SK-N-SH treated with all-trans-retinoic acid at 6 μM for 48 hours (cell line): ENCODE results near the gene MEGF9.

ENCODE experiments used
- ATAC-seq: fragments of 200-7000 bp; cut with Tn5 transposase; 3 replicates; pipeline ENCODE4 v1.9.1; 2020; ENCODE audit warnings: mild to moderate bottlenecking, moderate library complexity
- ARNTL ChIP-seq: fragments of 450-650 bp; formaldehyde crosslinking; IDR thresholded peaks from 2 replicates; pipeline ENCODE4 v1.5.0; 2020; ENCODE audit warnings: low read depth, mild to moderate bottlenecking, moderate library complexity, borderline replicate concordance
- BACH2 ChIP-seq: fragments of 250-450 bp; sonication (Bioruptor Pico); IDR thresholded peaks from 2 replicates; pipeline ENCODE4 v1.9.0; 2021; ENCODE audit warnings: mild to moderate bottlenecking, borderline replicate concordance
- CREB5 ChIP-seq: fragments of 250-450 bp; sonication (Bioruptor Pico); IDR thresholded peaks from 2 replicates; pipeline ENCODE4 v1.5.1; 2020; ENCODE audit warnings: low read depth, mild to moderate bottlenecking, moderate library complexity
- CSDC2 ChIP-seq: fragments of 250-450 bp; sonication (Bioruptor Pico); IDR thresholded peaks from 2 replicates; pipeline ENCODE4 v1.5.0; 2020; ENCODE audit warnings: mild to moderate bottlenecking, moderate library complexity
- CSRNP3 ChIP-seq: fragments of 250-450 bp; sonication (Bioruptor Pico); IDR thresholded peaks from 2 replicates; pipeline ENCODE4 v1.5.1; 2021; ENCODE audit warnings: mild to moderate bottlenecking, moderate library complexity
- ESRRG ChIP-seq: fragments of 250-450 bp; sonication (Bioruptor Pico); IDR thresholded peaks from 2 replicates; pipeline ENCODE4 v1.6.1; 2021; ENCODE audit warnings: mild to moderate bottlenecking
- GLIS3 ChIP-seq: fragments of 250-450 bp; sonication (Bioruptor Pico); IDR thresholded peaks from 2 replicates; pipeline ENCODE4 v1.5.0; 2020; ENCODE audit warnings: mild to moderate bottlenecking, moderate library complexity
- ISL1 ChIP-seq: fragments of 250-450 bp; sonication (Bioruptor Pico); IDR thresholded peaks from 2 replicates; pipeline ENCODE4 v2.1.2; 2022; ENCODE audit warnings: mild to moderate bottlenecking, moderate library complexity
- PATZ1 ChIP-seq: fragments of 250-450 bp; sonication (Bioruptor Pico); IDR thresholded peaks from 2 replicates; pipeline ENCODE4 v1.8.0; 2020; ENCODE audit warnings: mild to moderate bottlenecking, moderate library complexity, borderline replicate concordance
- POU6F1 ChIP-seq: fragments of 250-450 bp; sonication (Bioruptor Pico); IDR thresholded peaks from 2 replicates; pipeline ENCODE4 v1.8.0; 2021; ENCODE audit warnings: low read depth, mild to moderate bottlenecking, moderate library complexity, borderline replicate concordance
- RARB ChIP-seq: fragments of 250-450 bp; sonication (Bioruptor Pico); IDR thresholded peaks from 2 replicates; pipeline ENCODE4 v1.8.0; 2021; ENCODE audit warnings: mild to moderate bottlenecking, moderate library complexity
- SNAI2 ChIP-seq: fragments of 250-450 bp; sonication (Bioruptor Pico); IDR thresholded peaks from 2 replicates; pipeline ENCODE4 v1.5.0; 2020; ENCODE audit warnings: mild to moderate bottlenecking, moderate library complexity
- TCF4 ChIP-seq: fragments of 250-450 bp; sonication (Bioruptor Pico); IDR thresholded peaks from 2 replicates; pipeline ENCODE4 v1.8.0; 2021; ENCODE audit warnings: mild to moderate bottlenecking, moderate library complexity, borderline replicate concordance
- TOX ChIP-seq: fragments of 250-450 bp; sonication (Bioruptor Pico); IDR thresholded peaks from 2 replicates; pipeline ENCODE4 v1.8.0; 2021; ENCODE audit warnings: mild to moderate bottlenecking, moderate library complexity, borderline replicate concordance
- TSHZ2 ChIP-seq: fragments of 250-450 bp; sonication (Bioruptor Pico); IDR thresholded peaks from 2 replicates; pipeline ENCODE4 v1.5.0; 2020; ENCODE audit warnings: mild to moderate bottlenecking, moderate library complexity
- ZC3H10 ChIP-seq: fragments of 250-450 bp; sonication (Bioruptor Pico); IDR thresholded peaks from 2 replicates; pipeline ENCODE4 v1.5.1; 2021; ENCODE audit warnings: mild to moderate bottlenecking, moderate library complexity
- ZFP3 ChIP-seq: fragments of 250-450 bp; sonication (Bioruptor Pico); IDR thresholded peaks from 2 replicates; pipeline ENCODE4 v1.5.0; 2020; ENCODE audit warnings: mild to moderate bottlenecking, moderate library complexity
- ZNF565 ChIP-seq: fragments of 450-650 bp; formaldehyde crosslinking; conservative IDR thresholded peaks from 2 replicates; pipeline ENCODE4 v1.5.0; 2020; ENCODE audit warnings: low read depth, mild to moderate bottlenecking, moderate library complexity
- ZNF8 ChIP-seq: fragments of 450-650 bp; formaldehyde crosslinking; IDR thresholded peaks from 2 replicates; pipeline ENCODE4 v1.5.0; 2020; ENCODE audit warnings: mild to moderate bottlenecking, moderate library complexity

MEGF9 gene

GRCh38 chr9:120690372-120690771 lies 23.9 kb downstream of the MEGF9 start:
- TF ChIP-seq TCF4 (CRISPR knock-in tag): no peak
- TF ChIP-seq ZC3H10 (CRISPR knock-in tag): no peak
- no peak for TF ChIP-seq POU6F1 (CRISPR knock-in tag)
- no peak for TF ChIP-seq RARB
- TF ChIP-seq SNAI2: no peak
- no peak for TF ChIP-seq ESRRG (CRISPR knock-in tag)
- TF ChIP-seq CSRNP3: no peak
- TF ChIP-seq CREB5 (CRISPR knock-in tag): no peak
- no peak for TF ChIP-seq ARNTL (CRISPR knock-in tag)
- no peak for TF ChIP-seq PATZ1 (CRISPR knock-in tag)
- ATAC-seq: no peak

- no peak for TF ChIP-seq SNAI2
- 0 out of 2 replicates have a peak, but pooled peaks have one; percentile 23 for TF ChIP-seq ISL1 (CRISPR knock-in tag)
- ATAC-seq: no peak
Measured at GRCh38 chr9:120689860-120690259, 24.4 kb downstream of the MEGF9 start.

GRCh38 chr9:120688758-120689157 lies 25.5 kb downstream of the MEGF9 start:
- no peak for ATAC-seq
- no peak for TF ChIP-seq ESRRG (CRISPR knock-in tag)

- TF ChIP-seq ZNF8 (CRISPR knock-in tag) (no peak), POU6F1 (CRISPR knock-in tag) (no peak), ZC3H10 (CRISPR knock-in tag) (no peak), ZNF565 (CRISPR knock-in tag) (no peak), ZFP3 (CRISPR knock-in tag) (no peak), BACH2 (CRISPR knock-in tag) (no peak)
- TF ChIP-seq, all 23 proteins: peak for 0
- ATAC-seq: no peak
Measured at GRCh38 chr9:120683150-120683549, 31.1 kb downstream of the MEGF9 start.

- TF ChIP-seq ZFP3 (CRISPR knock-in tag): no peak
- TF ChIP-seq CSDC2 (CRISPR knock-in tag): no peak
- no peak for TF ChIP-seq ZNF565 (CRISPR knock-in tag)
- no peak for TF ChIP-seq TOX (CRISPR knock-in tag)
- TF ChIP-seq GLIS3 (CRISPR knock-in tag): no peak
Measured at GRCh38 chr9:120681121-120681520, 33.1 kb downstream of the MEGF9 start.

GRCh38 chr9:120680579-120680978 lies 33.7 kb downstream of the MEGF9 start:
- ATAC-seq: no peak
- no peak for TF ChIP-seq ISL1 (CRISPR knock-in tag)
- no peak for TF ChIP-seq ARNTL (CRISPR knock-in tag)
- no peak for TF ChIP-seq TSHZ2
- TF ChIP-seq ZNF565 (CRISPR knock-in tag): no peak
- TF ChIP-seq GLIS3 (CRISPR knock-in tag): no peak
- TF ChIP-seq CREB5 (CRISPR knock-in tag): no peak
- TF ChIP-seq ZFP3 (CRISPR knock-in tag): no peak

More at GRCh38 chr9:120681121-120681520, 33.1 kb downstream of the MEGF9 start:
- no peak for ATAC-seq
